CD4-positive, alpha-beta T cell treated with Interleukin-4 for 4 hours (primary cell): ENCODE results near the gene EPS8.
A peak's percentile ranks its signal among the peaks of the same experiment; 100 is the strongest.

Experiments used
- DNase-seq: peaks from one replicate; pipeline ENCODE4 v3.0.0-alpha.2; 2020

Gene EPS8

DNA sequence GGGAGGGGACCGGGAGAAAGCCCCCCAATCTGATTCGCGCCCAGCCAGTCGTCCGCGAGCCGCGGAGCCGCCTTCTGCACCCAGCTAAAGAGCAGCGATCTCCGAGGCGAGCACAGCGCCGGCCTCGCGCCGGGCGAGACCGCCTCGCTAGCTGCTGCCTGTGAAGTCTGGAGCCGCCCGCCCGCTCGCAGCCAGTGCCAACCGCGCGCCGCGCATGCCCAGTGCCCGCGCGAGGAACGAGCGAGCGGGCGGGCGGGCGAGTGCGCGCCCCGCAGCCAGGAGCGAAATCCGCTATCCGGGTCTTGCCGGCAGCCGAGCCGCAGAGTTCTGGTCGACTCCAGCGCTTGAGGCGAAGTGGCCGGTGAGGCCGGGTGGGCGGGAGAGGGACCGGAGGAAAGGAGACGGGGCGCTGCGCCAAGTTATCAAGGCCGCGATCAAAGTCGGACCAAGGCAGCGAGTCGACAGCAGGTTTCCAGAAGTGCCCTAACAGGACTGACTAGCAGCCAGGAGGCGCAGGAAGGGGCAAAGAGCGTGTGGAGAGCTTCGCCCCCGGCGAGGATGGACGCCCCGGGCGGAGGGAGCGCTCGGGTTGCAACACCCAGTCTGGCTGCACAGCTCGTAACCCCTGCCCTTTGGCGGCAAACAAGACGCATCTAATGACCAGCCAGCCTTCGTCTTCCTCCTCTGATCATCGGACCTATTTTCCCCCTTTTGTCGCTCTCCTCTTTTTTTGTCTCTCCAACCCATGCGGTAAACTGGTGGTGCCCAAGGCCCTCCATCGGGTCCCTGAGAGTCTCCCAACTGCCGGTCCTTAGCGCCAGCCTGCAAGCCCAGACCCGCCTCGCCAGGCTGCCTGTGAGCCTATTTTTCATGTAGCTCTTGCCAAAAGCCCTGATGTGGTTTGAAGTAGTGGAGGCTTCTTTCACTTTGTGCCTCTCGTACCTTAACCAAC lies at the start of gene EPS8:
Gene EPS8, minus strand, starts transcription at position 169 of the 952 bp plus-strand sequence. CDS start 106,437 bp downstream, outside the sequence.
- peak; percentile 87 for DNase-seq

DNA sequence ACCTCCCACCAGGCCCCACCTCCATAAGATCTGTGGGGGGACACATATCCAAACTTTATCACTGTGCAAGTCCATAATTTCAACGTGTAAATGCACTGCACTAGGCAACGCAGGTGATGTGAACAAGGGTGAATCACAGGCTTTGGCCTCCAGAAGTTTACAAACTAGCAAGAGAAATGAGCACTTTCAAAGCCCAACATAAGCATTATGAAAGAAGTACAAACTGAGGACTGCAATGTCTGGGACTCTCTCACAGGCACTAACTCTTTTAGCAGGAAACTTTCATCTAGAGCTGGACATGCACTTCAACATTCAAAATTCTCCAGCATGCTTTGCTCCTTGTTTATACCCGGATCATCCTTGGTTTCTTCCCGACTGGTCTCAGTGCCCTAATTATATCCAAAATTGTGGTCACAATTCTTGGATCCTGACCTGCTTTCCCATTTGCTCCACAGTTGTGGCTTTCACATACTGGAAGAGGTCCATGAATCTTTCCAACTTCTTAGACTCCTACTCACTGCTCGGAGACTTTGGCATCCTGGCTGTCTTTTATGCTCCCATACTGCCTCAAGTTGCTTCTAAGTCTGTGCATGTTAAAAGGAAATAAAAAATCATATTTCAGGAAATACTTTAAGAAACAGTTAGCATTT lies 48.1 kb upstream of the EPS8 start:
- DNase-seq = no peak

DNA sequence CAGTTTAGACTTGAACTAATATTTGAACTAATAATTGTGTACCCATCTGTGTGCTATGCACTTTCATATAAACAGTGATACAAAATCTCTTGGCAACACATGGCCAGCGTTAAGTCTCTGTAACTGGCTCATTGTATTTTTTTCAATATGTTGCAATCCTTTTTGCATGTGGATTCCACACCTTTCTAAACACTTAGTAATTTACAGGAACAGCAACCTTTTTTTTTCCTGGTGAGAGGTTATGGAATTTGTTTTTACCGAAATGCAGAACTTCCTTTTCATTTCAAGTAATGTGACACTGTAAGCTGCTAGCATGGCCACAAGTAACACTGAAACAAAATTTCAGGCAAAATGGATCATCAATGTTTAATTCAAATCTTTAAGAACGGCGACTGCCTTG lies 45.4 kb upstream of the EPS8 start:
- DNase-seq = no peak

DNA sequence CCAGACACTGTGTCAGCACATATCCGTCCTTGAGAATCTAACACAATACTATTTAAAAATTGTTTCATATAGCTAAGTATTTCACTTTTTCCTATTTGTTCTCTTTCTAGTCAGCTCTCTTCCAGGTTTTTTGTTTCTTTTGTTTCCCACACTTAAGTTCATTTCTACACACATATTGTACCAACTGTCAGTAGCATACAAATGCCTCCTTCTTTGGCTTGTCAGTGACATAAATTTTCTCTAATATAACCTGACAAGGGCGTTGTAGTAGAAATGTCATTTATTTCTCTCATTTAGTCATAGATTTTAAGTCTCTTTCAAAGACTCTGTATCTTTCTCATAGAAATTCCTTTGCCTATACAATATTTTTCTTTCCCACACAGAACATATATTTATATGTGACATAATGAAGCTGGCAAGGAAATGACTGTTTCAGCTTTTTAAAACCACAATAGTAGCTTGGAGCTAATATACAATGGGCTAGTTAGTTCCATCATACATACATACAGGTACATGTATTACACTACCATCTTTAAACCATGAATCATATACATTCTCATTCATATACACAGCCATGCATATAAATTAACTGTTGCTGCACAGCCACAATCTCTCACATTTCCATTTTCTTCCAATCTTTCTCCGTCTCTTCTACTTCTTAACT lies 42.3 kb upstream of the EPS8 start:
- no peak for DNase-seq

DNA sequence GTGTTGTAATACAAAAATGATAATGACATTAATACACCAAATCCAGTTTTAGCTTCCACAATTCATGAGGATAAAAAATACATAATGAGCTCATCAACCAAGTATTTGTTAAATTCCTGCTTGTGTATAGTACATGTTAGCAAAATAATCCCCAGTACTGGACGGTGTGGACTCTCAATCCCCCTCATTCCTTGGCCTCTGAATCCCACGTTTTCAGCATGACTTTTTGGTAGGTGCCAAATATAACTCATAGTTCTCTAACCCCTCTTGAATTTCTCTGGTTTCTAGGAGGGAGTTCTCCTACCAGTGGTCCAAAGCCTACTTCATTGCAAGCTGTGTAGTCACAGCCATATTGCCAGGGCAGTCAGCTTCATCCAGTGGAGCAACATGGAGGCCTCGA lies 41.4 kb upstream of the EPS8 start:
- no peak for DNase-seq

DNA sequence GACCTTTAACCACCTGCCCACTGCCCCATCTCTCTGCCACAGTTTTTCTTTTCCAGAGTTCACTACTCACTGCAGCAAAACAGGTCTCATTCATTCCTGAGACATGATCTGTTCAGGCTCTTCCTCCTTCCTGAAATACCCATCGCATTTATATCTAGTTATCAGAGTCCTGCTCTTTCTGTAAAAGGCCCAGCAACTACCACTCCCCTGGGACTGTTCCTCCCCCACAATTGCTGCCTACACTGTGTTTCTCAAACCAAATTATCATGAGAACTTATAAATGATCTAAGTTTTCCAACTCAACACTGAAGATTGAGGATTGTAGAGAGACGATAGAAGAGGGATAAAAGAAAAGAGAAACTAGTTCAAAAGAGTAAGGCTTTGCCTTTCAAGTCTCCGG lies 40.8 kb upstream of the EPS8 start:
- DNase-seq = no peak

DNA sequence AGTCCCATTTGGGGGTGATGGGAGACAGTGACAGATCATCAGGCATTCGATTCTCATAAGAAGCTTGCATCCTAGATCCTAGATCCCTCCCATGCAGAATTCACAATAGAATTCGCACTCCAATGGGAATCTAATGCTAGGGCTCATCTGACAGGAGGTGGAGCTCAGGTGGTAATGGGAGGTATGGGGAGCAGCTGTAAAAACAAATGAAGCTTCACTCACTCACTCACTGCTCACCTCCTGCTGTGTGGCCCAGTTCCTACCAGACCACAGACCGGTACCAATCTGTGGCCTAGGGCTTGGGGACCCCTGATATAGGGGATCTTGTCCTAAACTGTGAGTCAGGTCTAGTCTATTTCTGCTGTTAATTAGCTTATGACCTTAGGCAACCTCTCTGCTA lies 40.1 kb upstream of the EPS8 start:
- no peak for DNase-seq

DNA sequence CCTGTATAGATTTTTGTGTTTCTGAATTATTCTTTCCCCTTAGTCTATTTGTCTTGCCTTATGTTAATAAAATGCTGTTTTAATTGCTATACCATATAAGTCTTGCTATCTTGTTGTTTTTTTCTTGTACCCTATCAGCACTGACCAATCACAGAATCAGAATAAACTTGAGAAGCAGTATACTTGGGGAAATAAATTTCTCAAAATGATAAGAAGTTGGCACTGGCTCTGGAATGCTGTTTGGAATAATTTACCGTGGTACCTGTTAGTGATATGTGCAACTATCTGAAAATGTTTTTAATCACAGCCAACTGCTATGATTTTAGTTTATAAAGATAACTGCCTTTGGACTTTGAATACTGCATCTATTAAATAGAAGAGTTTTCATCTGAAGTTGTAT lies 37.9 kb upstream of the EPS8 start:
- DNase-seq = no peak

DNA sequence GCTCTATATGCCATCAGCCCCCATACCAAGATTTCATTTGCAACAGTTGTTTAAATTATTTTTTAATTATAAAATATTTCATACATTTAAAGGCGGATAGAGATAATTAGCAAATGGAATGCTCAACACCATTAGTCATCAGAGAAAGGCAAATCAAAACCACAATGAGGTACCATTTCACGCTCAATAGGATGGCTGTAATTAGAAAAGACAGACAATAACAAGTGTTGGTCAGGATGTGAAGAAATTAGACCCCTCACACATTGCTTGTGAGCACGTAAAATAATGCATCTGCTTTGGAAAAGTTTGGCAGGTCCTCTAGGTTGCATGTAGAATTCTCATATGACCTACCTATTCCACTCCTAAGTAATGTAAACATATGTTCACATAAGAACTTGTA lies 35.3 kb upstream of the EPS8 start:
- no peak for DNase-seq

DNA sequence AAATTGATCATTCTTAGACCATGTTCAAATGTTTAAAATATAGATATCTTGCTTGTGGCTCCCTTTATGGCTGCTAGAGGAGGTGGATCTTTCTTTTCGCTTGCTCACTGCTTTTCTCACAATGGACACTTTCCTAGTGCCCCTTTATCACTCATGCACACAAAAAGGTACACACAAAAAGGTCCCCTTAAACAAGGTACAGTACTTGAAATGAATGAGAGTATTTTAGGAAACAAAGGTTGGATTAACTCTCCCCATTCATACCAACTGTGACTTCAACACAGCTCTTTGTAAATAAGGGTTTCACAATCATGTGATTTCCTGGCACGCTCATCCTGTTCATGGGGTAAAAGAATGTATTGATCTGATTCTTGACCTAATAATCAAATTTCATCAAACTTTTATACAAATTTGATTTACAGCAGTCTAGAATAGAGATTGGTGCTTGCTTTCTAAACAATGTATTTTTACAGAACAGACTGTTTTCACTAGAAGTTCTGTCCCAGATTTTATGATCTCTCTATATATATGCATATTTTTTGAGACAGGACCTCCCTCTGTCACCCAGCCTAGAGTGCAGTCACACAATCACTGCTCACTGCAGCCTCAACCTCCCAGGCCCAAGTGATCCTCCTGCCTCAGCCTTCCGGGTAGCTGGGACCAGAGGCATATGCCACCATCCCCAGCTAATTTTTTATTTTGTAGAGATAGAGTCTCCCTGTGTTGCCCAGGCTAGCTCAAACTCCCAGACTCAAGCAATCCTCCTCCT lies 34.4 kb upstream of the EPS8 start:
- no peak for DNase-seq

DNA sequence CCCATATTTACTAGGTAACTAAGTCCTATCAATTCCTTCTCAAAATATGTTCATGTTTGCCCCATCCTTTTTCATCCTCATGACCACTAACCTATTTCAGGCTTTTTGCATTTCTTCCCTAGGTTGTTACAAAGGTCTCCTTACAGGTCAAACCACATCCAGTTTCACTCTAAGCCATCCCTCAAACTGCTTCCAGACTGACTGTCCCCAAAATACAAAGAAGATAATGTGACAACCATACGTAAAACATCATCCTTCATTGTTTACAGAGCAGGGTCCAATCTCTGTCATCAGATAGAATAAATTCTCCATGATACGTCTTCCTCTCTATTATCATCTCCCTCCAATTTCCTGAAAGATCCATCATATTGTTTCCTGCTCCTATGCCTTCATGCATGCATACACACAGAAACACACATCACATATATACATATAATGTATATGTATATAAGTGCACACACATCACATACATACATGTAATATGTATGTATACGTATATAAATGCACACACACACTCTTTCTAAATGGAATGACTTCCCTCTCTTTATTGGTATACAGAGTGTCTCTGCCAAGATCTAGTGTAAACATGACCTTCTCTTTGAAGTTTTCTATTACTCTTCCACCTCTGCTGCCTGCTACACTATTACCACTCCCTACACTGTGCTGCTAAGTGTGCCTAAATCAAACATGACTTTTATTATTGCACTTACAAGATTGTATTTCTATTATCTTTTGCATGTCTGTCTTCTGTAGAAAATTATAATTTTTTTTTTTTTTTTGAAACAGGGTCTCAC lies 30.7 kb upstream of the EPS8 start:
- no peak for DNase-seq

DNA sequence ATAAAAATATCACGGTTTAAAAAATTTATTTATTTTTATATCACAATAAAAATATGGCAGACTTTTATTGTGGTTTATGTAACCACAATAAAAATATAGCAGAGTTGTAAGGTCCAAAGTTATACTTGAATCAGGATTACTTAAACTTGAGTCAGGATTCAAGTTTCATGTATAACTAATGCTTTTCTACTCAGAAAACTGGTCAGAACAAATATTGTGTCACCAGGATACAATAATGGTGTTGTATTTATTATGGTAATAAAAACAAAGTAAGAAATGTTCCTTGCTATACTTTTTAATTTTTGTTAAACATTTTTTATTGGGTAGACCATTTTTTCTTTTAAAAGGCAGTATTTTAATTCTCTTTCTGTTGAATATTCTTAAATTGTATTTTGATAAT lies 29.2 kb upstream of the EPS8 start:
- DNase-seq = no peak

DNA sequence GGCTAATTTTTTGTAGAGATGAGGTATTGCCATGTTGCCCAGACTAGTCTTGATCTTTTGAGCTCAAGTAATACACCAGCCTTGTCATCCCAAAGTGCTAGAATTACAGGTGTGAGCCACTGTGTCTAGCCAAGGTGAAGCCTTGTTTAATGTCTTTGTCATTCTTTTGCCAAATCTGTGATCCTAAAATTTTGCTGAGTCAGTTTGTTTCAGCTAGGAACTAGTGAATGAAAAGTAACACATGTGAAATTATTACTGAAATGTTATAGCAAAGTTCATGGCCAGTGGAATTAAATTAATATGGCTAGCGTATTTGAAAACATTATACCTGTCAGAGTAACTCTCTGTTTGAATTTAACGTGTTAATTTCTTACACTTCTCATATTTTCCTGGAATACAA lies 26.5 kb upstream of the EPS8 start:
- no peak for DNase-seq

DNA sequence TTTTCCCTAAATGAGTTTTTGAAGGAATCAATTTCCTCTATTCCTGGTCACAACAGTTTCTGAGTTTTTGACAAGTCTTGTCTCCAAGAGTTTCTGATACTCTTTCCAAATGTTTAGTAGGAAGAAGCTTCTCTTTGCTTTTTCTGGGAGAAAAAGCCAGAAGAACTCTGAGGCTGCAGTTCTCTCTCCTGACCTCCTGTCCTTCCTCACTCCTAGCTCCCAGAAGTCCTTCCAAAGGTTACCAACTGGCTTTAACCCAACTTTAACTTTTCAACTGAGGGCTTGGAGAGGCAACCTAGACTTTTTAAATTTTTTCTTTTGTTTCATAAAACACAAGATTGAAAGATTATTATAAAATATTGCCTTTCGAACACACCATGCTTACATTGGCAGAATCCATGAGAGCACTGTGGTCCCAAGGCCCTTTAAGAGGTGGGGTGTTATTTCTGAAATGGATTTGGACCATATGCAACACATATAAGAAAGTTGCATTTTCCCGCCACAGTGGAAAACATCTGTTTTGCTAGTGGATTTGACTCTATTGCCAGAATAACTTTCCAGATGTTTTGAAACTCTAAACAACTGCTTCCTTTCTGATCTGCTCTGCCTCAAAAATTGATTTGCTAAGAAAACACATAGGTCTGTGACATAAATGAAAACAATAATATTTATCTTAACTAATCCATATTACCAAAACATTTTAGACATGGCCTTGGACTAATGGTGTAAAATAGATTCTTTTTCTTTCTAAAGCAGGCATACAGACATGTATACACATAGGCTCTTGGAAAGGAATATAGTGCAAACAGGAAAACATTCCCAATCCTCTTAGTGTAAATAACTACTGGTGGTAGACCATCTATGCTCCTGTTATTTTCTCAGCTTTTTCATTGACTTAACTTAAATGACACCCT lies 22.3 kb upstream of the EPS8 start:
- DNase-seq = no peak

DNA sequence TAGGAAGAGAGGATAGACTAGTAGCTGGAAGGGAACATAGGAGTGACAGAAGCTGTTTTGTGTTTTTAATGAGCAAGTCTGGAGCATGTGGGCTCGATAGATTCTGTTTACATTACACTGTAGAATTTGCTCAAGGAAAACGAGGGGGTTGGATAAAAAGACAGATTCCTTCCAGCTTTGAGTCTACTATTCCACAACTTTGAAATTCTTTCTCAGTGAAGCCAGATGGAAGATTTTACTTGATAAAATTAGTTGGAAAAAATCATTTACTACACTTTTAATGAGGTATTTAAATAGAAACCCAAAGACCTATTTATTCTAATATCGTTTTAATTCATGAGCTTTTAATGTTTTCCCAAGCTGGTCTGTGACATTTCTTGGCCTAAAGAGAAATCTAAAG lies 19.5 kb upstream of the EPS8 start:
- no peak for DNase-seq

DNA sequence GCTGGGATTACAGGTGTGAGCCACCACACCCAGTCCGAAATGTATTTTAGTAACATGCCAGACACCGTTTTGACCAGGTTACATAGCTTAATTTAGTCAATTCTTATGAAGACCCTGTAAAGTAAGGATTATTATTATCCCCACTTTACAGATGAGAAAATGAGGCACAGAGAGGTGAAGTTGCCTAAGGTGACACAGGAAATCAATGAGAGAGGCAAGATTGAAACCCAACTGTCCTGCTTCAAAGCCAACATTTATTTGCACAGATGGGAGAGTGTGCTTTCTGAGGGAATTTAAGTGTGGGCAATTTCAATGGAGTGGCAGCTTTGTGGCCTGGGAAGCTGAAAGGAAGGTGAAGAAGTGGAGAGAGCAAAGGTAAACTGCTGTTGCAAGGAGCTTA lies 19.1 kb upstream of the EPS8 start:
- no peak for DNase-seq

DNA sequence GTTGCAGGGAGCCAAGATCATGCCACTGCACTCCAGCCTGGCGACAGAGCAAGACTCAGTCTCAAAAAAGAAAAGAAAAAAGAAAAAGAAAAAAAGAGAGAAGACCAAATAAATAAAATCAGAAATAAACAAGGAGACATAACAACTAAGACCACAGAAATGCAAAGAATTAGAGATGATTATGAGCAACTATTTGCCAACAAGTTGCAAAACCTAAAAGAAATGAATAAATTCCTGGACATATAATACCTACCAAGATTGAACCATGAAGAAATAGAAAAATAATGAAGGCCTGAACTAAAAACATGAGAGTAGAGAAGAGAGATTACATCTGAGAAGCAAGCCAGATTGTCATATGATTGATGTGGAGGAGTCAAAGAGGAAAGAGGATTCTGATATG lies 17.6 kb upstream of the EPS8 start:
- DNase-seq = no peak

DNA sequence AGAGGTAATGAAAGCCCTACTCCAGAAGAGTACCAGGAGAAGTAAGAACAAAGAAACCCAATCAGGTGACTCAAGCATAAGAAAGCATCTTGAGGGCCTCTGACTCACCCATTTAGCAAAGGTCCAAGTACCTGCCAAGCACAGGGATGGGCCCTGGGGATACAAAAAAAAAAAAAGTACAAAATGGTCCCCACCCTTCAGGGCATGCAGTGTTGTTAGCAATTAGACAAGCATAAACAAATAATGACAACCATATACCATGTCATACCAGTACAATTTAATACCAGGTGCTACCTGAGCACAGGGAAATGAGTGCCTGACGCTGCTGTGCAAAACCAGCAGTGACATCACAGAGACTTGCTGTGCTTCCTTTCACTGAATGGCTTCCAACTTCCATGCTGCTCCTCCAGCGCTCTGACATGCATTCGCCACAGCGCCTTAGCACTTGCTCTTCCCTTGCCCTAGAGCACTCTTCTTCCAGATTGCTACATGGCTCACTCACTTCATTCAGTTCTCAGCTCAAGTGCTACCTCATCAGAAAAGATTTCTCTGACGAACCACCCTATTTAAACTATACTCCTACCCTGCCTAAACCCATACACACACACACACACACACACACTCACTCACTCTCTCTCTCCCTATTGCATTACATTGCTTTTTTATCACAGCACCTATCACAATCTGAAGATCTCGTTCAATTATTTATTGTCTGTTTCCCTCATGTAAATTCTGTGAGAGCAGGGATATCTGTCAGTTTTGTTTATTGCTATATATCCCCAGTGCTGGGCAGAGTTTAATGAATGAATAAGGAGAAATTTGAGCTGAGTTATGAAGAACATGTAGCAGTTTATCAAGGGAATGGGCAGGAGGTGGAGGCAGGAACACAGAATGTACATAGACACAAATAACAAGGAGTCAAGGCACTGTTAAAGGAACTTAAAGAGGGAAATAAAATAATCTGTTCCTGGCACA lies 12.9 kb upstream of the EPS8 start:
- DNase-seq = no peak

DNA sequence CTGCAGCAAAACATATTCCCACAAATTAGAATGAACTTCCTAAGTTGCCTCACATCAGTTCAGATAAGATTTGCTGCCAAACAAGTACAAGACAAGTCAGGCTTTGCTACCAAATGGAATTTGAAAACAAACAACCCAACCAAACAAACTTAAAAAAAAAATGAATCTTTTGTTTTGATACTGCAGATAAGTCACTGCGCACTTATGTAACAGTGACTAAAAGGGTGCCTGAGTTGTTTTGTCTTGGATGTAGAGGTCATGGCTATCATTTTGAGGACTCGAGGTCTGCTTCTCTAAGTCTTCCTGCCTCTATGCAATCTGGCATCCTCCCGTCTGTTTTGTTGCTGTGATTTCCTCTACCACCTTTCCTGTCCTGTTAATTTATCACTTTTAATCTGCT lies 11.1 kb upstream of the EPS8 start:
- no peak for DNase-seq

DNA sequence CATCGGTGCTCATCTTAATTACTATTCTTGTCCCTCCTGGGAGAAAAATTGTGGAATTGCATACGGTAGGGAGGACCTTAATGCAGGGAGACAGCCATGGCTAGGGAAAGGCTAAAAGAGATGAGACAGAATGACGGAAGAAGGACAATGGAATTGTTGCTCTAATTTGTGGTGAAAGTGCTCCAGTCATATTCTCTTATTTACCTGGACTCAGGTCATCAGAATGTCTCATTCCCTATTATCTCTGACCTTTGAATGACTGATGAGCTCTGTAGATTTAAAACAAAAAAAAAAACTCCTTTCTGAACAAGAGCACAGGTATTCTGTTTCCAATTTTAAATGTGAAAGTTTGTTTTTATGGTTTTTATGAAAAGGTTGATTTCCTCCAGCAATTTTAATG lies 8.6 kb upstream of the EPS8 start:
- no peak for DNase-seq
